GM23338 (cell line): ENCODE data around the gene PTN.

Source experiments
- CTCF ChIP-seq, 2 experiments: fragments of 200-600 bp in 1 of 2; sonication (generic) in 1 of 2; conservative IDR thresholded peaks; 2 replicates each; pipeline versions ENCODE4 v1.5.1 to v1.6.1; 2016 to 2017; ENCODE audit warnings: antibody characterized with exemption in 2 of 2, low read depth in 2 of 2, mild to moderate bottlenecking in 2 of 2, moderate library complexity in 1 of 2
- POLR2AphosphoS5 ChIP-seq: IDR thresholded peaks from 2 replicates; pipeline ENCODE4 v1.6.1; 2016; ENCODE audit warnings: antibody characterized with exemption, low read depth

- TF ChIP-seq POLR2AphosphoS5 (no peak), CTCF (conservative IDR thresholded peaks at IDR 0.05; ENCODE audit: low read depth in 2 of 2) (no peak)
These were observed 129.8 kb downstream of the PTN start for GRCh38 chr7:137213744-137214143.
